Loucy (cell line): ENCODE results near the gene GPR63.

Source experiments
- H2AFZ ChIP-seq: fragments of 200-600 bp; sonication (generic); 2 replicates; pipeline ENCODE4 v1.6.0; 2016; ENCODE audit warnings: antibody characterized with exemption, mild to moderate bottlenecking, low read length, moderate library complexity
- H3F3A ChIP-seq: fragments of 200-600 bp; 2 replicates; pipeline ENCODE4 v1.6.0; 2016; ENCODE audit warnings: antibody characterized with exemption, low read depth, mild to moderate bottlenecking
- H3K27me3 ChIP-seq: fragments of 200-600 bp; sonication (generic); 2 replicates; pipeline ENCODE4 v1.6.1; 2014; ENCODE audit warnings: low read length, mild to moderate bottlenecking; ENCODE audit not compliant: insufficient read depth, poor library complexity, severe bottlenecking
- H3K36me3 ChIP-seq: fragments of 200-600 bp; sonication (generic); 2 replicates; pipeline ENCODE4 v1.6.1; 2016; ENCODE audit warnings: low read length; ENCODE audit not compliant: insufficient read depth
- H3K4me1 ChIP-seq: fragments of 200-600 bp; sonication (generic); 2 replicates; pipeline ENCODE4 v1.5.1; 2014; ENCODE audit warnings: low read length, mild to moderate bottlenecking; ENCODE audit not compliant: insufficient read depth, poor library complexity, severe bottlenecking
- H3K4me2 ChIP-seq: fragments of 200-600 bp; sonication (generic); 2 replicates; pipeline ENCODE4 v1.6.0; 2014; ENCODE audit warnings: antibody characterized with exemption, low read length, low read depth, mild to moderate bottlenecking; ENCODE audit not compliant: poor library complexity, severe bottlenecking
- H3K4me3 ChIP-seq: fragments of 200-600 bp; sonication (generic); 2 replicates; pipeline ENCODE4 v1.5.1; 2014; ENCODE audit warnings: low read length, mild to moderate bottlenecking, mixed read lengths; ENCODE audit not compliant: poor library complexity, severe bottlenecking
- H3K79me2 ChIP-seq: fragments of 200-600 bp; sonication (generic); 2 replicates; pipeline ENCODE4 v1.6.1; 2014; ENCODE audit warnings: low read length; ENCODE audit not compliant: insufficient read depth
- H3K9ac ChIP-seq: fragments of 200-600 bp; sonication (generic); 2 replicates; pipeline ENCODE4 v1.6.0; 2014; ENCODE audit warnings: mild to moderate bottlenecking, low read depth, low read length, moderate library complexity; ENCODE audit not compliant: poor library complexity, severe bottlenecking
- H3K9me2 ChIP-seq: fragments of 200-600 bp; sonication (generic); replicated peaks from 2 replicates; pipeline ENCODE4 v1.6.1; 2016; ENCODE audit warnings: low read depth, low read length, mixed read lengths
- H3K9me3 ChIP-seq: fragments of 200-600 bp; sonication (generic); 2 replicates; pipeline ENCODE4 v1.6.1; 2014; ENCODE audit warnings: mild to moderate bottlenecking, antibody characterized with exemption, low read length, low read depth; ENCODE audit not compliant: insufficient read depth
- H4K20me1 ChIP-seq: fragments of 200-600 bp; sonication (generic); 2 replicates; pipeline ENCODE4 v1.6.0; 2014; ENCODE audit warnings: antibody characterized with exemption, low read length, mild to moderate bottlenecking; ENCODE audit not compliant: insufficient read depth, poor library complexity, severe bottlenecking
- CTCF ChIP-seq: fragments of 200-600 bp; sonication (generic); conservative IDR thresholded peaks from 2 replicates; pipeline ENCODE4 v1.5.1; 2014; ENCODE audit warnings: mild to moderate bottlenecking, antibody characterized with exemption, low read length
- EZH2phosphoT487 ChIP-seq: fragments of 200-600 bp; IDR thresholded peaks from 2 replicates; pipeline ENCODE4 v1.6.1; 2018; ENCODE audit warnings: antibody characterized with exemption, mild to moderate bottlenecking, moderate library complexity, borderline replicate concordance

GPR63 gene

GRCh38 chr6:96775727-96776400 is 61.4 kb downstream of the GPR63 start:
- no peak for TF ChIP-seq EZH2phosphoT487
- TF ChIP-seq CTCF: no peak
- Histone ChIP-seq H3K4me1 (no peaks in the 10 kb centered on the region), H3K36me3 (no peaks in the 10 kb centered on the region), H3K27me3 (no peaks in the 10 kb centered on the region), H3K9ac (no peak overlapping the region), H3K4me2 (no peak overlapping the region), H3K9me3 (no peaks in the 10 kb centered on the region), H3K79me2 (no peaks in the 10 kb centered on the region), H3K4me3 (no peak overlapping the region), H4K20me1 (no peaks in the 10 kb centered on the region), H3K9me2 (no peaks in the 10 kb centered on the region), H3F3A (no peaks in the 10 kb centered on the region), H2AFZ (no peak overlapping the region)

DNA sequence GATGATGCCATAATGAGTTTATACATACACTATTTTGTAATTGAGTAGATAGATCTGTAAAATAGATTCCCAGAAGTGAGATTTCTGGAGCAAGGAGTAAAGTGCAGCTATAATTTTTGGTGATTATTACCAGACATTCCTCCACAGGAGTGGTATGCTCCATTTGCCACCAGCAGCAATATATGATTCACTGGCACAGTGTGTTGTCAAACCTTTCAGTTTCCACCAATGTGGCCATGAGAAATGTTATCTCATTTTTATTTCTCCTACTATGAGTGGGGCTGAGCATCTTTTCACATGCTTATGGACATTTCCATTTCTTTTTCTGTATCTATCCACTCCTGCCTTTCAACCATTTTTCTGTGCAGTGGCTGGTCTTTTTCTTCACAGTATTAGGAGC is 70.5 kb downstream of the GPR63 start:
- no peaks in the 10 kb centered on the region for H3K27me3 ChIP-seq
- H3K4me2 ChIP-seq: no peak overlapping the region
- no peak overlapping the region for H3K9ac ChIP-seq
- no peaks in the 10 kb centered on the region for H3K4me1 ChIP-seq
- no peaks in the 10 kb centered on the region for H3K9me3 ChIP-seq
- no peak overlapping the region for H2AFZ ChIP-seq
- TF ChIP-seq EZH2phosphoT487: no peak
- TF ChIP-seq CTCF: no peak
- no peaks in the 10 kb centered on the region for H3K36me3 ChIP-seq
- no peaks in the 10 kb centered on the region for H4K20me1 ChIP-seq
- H3K9me2 ChIP-seq: no peaks in the 10 kb centered on the region
- H3K4me3 ChIP-seq: no peak overlapping the region
- H3F3A ChIP-seq: no peaks in the 10 kb centered on the region
- no peaks in the 10 kb centered on the region for H3K79me2 ChIP-seq

- H2AFZ ChIP-seq: no peak overlapping the region
- no peak overlapping the region for H3K4me3 ChIP-seq
- no peaks in the 10 kb centered on the region for H3K9me2 ChIP-seq
- H3K4me2 ChIP-seq: no peak overlapping the region
- no peaks in the 10 kb centered on the region for H3K79me2 ChIP-seq
- H3K9ac ChIP-seq: no peak overlapping the region
- no peaks in the 10 kb centered on the region for H4K20me1 ChIP-seq
- H3K9me3 ChIP-seq: no peaks in the 10 kb centered on the region
- H3K4me1 ChIP-seq: no peaks in the 10 kb centered on the region
- no peak for TF ChIP-seq CTCF
- no peak for TF ChIP-seq EZH2phosphoT487
- no peaks in the 10 kb centered on the region for H3K36me3 ChIP-seq
- H3F3A ChIP-seq: no peaks in the 10 kb centered on the region
- no peaks in the 10 kb centered on the region for H3K27me3 ChIP-seq
Measured at GRCh38 chr6:96762599-96762998, 74.7 kb downstream of the GPR63 start.
